Body of pancreas (tissue), 4 donors: ENCODE data around the gene ABCA1.

ENCODE experiments used
- POLR2A ChIP-seq, 3 donors: fragments of 450-650 bp; IDR thresholded peaks; one replicate each; pipeline ENCODE4 v1.6.1; 2016; ENCODE audit warnings: antibody characterized with exemption in 3 of 3, mild to moderate bottlenecking in 2 of 3
- TF ChIP-seq, protein P1 (sequence below), 7 experiments: fragments of 450-650 bp in 4 of 7; fragments of 200-600 bp in 3 of 7; sonication (generic) in 3 of 7; IDR thresholded peaks; one replicate each; pipeline ENCODE4 v1.5.1; 2016 to 2019; ENCODE audit warnings: antibody characterized with exemption in 7 of 7

DNA sequence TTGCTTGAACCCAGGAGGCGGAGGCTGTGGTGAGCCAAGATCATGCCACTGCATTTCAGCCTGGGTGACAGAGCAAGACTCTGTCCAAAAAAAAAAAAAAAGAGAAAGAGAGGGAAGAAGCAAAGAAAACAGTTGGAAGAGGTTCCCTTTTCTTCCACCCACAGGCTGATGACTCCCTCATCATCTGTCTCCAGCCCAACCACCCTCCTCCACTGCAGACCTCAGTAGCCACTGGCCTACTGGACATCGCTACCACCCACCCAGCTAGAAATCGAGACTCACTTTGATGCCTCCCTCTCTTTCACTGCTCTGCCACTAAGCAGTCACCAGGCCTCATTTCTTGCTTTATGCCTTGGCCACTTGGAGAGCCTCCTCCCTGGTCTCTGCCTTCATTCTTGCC lies 92.8 kb downstream of the ABCA1 start:
- TF ChIP-seq, protein P1, sequence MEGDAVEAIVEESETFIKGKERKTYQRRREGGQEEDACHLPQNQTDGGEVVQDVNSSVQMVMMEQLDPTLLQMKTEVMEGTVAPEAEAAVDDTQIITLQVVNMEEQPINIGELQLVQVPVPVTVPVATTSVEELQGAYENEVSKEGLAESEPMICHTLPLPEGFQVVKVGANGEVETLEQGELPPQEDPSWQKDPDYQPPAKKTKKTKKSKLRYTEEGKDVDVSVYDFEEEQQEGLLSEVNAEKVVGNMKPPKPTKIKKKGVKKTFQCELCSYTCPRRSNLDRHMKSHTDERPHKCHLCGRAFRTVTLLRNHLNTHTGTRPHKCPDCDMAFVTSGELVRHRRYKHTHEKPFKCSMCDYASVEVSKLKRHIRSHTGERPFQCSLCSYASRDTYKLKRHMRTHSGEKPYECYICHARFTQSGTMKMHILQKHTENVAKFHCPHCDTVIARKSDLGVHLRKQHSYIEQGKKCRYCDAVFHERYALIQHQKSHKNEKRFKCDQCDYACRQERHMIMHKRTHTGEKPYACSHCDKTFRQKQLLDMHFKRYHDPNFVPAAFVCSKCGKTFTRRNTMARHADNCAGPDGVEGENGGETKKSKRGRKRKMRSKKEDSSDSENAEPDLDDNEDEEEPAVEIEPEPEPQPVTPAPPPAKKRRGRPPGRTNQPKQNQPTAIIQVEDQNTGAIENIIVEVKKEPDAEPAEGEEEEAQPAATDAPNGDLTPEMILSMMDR (IDR thresholded peaks at IDR 0.05) = no peak
- TF ChIP-seq POLR2A (IDR thresholded peaks at IDR 0.05) = no peak
